GM19455 (cell line): ENCODE measurements around the gene ATAD2B.
A peak's percentile ranks its signal among the peaks of the same experiment; 100 is the strongest.
"Not testable (repeated sequence)": the region's sequence is repeated elsewhere in the genome, so short reads cannot be mapped to it uniquely, and the experiment has no call there.

Experiments used
- ATAC-seq: cut with Tn5 transposase; IDR thresholded peaks from one replicate; pipeline ENCODE4 v1.9.1; 2021; ENCODE audit not compliant: unreplicated experiment

The ATAD2B gene

GRCh38 chr2:23926750-23927571, at the start of gene ATAD2B:
TSS of gene ATAD2B (minus strand) at chr2:23927123. CDS start at chr2:23926770, 353 bp downstream.
- peak; percentile 79 for ATAC-seq

DNA sequence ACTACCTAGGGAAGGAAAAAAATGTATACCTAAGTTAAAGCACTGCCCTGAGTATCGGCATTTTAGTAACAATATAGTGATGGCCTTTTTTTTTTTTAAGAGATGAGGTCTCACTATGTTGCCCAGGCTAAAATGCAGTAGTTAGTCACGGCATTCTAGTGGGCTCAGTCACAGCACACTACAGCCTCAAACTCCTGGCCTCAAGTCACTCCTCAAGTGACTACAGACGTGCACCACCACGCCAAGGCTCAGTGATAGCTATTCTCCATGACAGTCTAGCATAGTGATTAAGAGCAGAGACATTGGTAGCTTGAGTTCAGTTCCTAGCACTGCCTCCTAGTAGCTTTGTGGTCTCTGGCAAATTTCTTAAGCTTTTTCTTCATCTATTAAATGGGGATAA, 40.9 kb upstream of the ATAD2B start:
- no peak for ATAC-seq

- ATAC-seq: no peak
These were observed 27.5 kb upstream of the ATAD2B start for GRCh38 chr2:23954325-23955014.

GRCh38 chr2:23953625-23954024, 26.7 kb upstream of the ATAD2B start:
- no peak for ATAC-seq

GRCh38 chr2:23952558-23952957, 25.6 kb upstream of the ATAD2B start:
- not testable (repeated sequence) for ATAC-seq

- ATAC-seq: no peak
These were observed 20.4 kb upstream of the ATAD2B start for GRCh38 chr2:23947350-23947749.

- no peak for ATAC-seq
These were observed 18.1 kb upstream of the ATAD2B start for GRCh38 chr2:23944976-23945375.

DNA sequence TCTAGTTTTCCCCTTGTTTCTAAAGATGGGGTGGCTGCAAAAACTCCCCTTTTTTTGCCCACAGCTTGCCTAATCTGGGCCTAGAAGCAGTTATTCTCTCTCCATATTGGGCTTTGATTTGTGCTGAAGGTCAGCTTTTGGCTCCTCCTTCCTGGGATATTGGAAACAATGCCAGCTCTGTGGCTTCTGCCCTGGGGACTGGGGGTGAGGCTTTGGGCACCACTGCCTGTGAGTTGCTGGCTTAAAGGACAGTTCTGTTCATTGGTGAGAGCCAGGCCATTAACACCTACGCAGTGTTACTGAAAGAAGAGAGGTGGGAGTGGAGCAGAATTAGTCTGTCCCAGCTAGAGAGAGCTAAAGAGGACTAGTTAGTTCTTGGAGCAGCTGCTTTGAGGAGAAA, 17.6 kb upstream of the ATAD2B start:
- no peak for ATAC-seq

GRCh38 chr2:23943666-23944065, 16.7 kb upstream of the ATAD2B start:
- ATAC-seq: no peak

DNA sequence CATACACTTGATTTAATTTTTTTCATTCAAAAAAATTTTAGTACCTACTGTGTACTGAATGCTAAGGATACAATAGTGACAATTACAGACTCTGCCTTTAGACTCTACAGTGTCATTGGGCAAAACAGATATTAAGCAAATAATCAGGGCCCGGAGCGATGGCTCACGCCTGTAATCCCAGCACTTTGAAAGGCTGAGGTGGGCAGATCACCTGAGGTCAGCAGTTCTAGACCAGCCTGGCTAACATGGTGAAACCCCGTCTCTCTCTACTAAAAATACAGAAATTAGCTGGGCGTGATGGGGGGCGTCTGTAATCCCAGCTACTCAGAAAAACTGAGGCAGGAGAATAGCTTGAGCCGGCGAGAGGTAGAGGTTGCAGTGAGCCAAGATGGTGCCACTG, 14.7 kb upstream of the ATAD2B start:
- no peak for ATAC-seq

- ATAC-seq: peak; percentile 59
These were observed 14.0 kb upstream of the ATAD2B start for GRCh38 chr2:23940718-23941620.

GRCh38 chr2:23939987-23940717, 13.2 kb upstream of the ATAD2B start, which contains the start of gene UBXN2A:
TSS of gene UBXN2A (plus strand) at chr2:23940463. CDS start at chr2:23958315, 17,852 bp downstream.
- ATAC-seq: peak; percentile 76

DNA sequence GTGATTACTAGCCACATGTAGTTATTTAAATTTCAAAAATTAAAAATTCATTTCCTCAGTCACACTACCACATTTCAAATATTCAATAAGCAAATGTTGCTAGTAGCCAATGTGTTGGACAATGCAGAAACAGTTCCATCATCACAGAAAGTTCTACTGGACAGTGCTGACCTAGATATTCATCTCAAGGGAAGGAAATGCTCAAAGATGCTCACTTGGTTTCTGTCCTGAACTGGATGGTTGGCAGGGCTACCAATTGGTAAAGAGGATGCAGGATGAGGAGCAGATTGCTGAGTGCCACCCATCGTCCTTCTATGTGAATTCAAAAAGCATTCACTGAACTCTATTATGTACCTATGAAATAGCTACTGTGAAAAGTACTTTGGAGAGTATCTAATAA, 7.3 kb upstream of the ATAD2B start:
- no peak for ATAC-seq

DNA sequence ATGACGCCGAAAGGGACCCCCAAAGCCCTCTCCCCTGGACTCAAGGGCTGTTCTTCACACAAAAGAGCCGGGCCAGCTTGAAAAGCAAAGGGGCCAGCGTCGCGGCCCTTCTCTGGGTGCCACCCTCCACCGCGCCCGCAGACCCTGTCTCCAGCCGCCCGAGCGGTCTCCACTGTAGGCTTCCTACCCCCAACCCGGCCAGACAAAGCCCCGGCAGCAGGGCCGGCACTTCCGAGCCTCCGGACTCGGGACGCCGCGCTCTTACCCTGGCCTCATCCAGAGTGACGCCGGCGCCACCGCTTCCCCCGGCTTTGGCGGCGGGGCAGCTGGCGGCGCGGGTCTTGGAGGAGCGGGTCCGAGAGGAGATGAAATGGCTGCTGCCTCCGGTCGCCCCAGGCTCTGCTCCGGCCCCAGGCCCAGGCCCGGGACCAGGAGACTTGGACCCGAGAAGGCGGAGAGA, 603 bp downstream of the ATAD2B start:
- peak; percentile 32 for ATAC-seq

DNA sequence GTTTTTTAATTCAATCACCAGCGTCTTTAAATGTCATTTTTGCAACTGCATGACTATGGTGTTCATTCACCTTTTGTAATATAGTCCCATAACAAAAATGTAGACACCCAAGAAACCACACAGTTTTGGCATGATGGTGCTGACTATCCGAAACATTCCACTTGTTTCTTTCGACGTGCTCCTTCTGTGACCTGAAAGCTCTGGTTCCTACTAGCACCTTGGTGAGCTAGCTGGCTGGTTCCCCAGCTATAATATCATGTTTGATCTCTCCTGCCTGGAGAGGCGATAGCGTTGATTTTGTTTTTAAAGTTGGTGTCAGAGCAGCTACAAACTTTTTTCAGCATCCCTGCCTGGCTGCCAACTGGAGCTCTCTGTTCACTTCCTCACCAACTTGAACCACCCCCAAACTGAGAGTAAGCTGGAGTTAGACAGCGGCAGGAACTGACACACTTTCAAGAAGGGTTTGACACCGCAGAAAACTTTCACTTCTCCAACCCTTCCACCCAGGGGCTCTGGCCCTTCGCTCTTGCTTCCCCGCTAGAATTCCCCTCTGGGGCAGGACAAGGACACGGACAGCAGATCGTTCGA, 1.1 kb downstream of the ATAD2B start:
- peak; percentile 54 for ATAC-seq

DNA sequence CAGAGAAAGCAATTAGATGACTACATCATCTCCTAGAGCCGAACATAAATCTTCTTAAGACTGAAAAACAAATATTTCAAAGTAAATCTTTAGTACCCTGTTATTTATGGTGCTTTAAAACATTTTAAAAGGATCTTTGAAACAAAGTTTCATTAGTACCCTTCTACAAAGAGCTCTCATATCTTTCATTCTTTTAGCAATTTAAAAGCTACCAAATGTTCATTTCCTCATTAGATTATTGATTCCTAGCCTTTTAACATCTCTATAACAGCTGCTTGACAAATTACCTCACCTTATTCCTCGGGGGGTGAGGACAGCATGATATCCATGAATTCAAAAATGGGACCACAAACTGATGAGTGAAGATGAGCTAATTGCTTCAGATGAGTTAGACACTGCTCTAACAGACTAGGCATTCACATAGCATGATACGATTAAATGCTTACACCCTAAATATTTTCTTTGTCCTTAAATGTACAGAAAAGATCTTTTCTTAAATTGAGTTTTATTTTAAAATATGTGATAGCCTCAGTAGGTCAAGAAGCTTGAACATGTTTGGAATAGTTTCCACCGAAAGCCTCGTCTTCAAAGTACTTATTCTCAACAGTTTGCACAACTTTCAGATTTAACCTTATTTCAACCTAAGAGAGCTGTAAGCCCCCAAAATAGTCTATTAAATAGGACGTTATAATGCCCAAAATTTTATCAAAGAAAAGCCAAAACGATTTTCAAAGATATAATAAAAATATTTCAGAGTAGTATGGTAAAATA, 2.1 kb downstream of the ATAD2B start:
- no peak for ATAC-seq

- no peak for ATAC-seq
These were observed 8.0 kb downstream of the ATAD2B start for GRCh38 chr2:23918837-23919489.

GRCh38 chr2:23916727-23917405, 10.1 kb downstream of the ATAD2B start:
- ATAC-seq: no peak
